ENCODE results near the gene GPR6. TPM values are rescaled to one million over a fixed set of nuclear protein-coding genes. Genes with fewer than 3 reads are reported as not detected.

Gene GPR6
- total and polyA plus RNA-seq, 2 of the 8 experiments (the other 6 are each of a cell fraction or from before 2014, with no cell fraction given): 0.18 to 0.37 TPM

GRCh38 chr6:110017946-110018345, 39.8 kb downstream of the GPR6 start:
- Histone ChIP-seq H3K56ac (replicated peaks; ENCODE audit: insufficient read length, low read depth, low read length) (no peak overlapping the region), H3K4me3 (ENCODE audit: extremely low read depth in 1 of 4, insufficient read depth in 2 of 4, low read depth in 3 of 4, low read length in 4 of 4) (no peak overlapping the region), H3K23me2 (ENCODE audit: low read depth, low read length) (no peaks in the 10 kb centered on the region), H3K9me3 (ENCODE audit: insufficient read depth in 2 of 2, low read depth in 1 of 2, low read length in 1 of 2) (no peaks in the 10 kb centered on the region), H2BK120ac (replicated peaks; ENCODE audit: low read depth, low read length) (no peak overlapping the region), H3K4me2 (ENCODE audit: insufficient read depth in 1 of 2, low read depth in 2 of 2, low read length in 2 of 2) (no peak overlapping the region), H3K9ac (replicated peaks in 1 of 4; ENCODE audit: extremely low read depth in 1 of 4, low read depth in 3 of 4, low read length in 3 of 4) (no peak overlapping the region), H2BK12ac (ENCODE audit: low read depth, low read length) (no peak overlapping the region), H3K27me3 (replicated peaks in 1 of 4; ENCODE audit: control insufficient read depth in 3 of 4, extremely low read depth in 1 of 4, insufficient read depth in 3 of 4, low read length in 3 of 4) (no peaks in the 10 kb centered on the region; a peak in 1 of 7 replicates), H3K23ac (ENCODE audit: insufficient read length) (no peak overlapping the region), H3K27ac (ENCODE audit: low read depth, low read length) (no peak overlapping the region), H3K79me1 (ENCODE audit: low read depth, low read length) (no peaks in the 10 kb centered on the region), H2BK5ac (ENCODE audit: low read depth, low read length) (no peak overlapping the region), H2BK20ac (ENCODE audit: low read length) (no peak overlapping the region), H3K18ac (ENCODE audit: extremely low read depth, low read length) (no peak overlapping the region), H4K91ac (replicated peaks; ENCODE audit: insufficient read length, low read length) (no peak overlapping the region), H2BK15ac (ENCODE audit: low read length) (no peak overlapping the region), H2AK5ac (ENCODE audit: low read depth, low read length) (no peak overlapping the region), H3K14ac (ENCODE audit: insufficient read length) (no peak overlapping the region), H2AFZ (ENCODE audit: low read length) (no peak overlapping the region), H4K8ac (ENCODE audit: extremely low read depth, insufficient read depth, low read length) (no peak overlapping the region), H3K4ac (replicated peaks; ENCODE audit: insufficient read length, low read depth, low read length) (no peak overlapping the region), H4K20me1 (replicated peaks in 1 of 2; ENCODE audit: control insufficient read depth in 1 of 2, insufficient read depth in 2 of 2, low read length in 2 of 2) (no peaks in the 10 kb centered on the region), H3K79me2 (ENCODE audit: control insufficient read depth in 1 of 2, insufficient read depth in 2 of 2, low read length in 2 of 2) (no peaks in the 10 kb centered on the region), H4K5ac (ENCODE audit: insufficient read length, low read depth, low read length) (no peak overlapping the region), H3K4me1 (replicated peaks in 1 of 4; ENCODE audit: control insufficient read depth in 3 of 4, insufficient read depth in 4 of 4, low read length in 3 of 4) (no peaks in the 10 kb centered on the region), H3K36me3 (ENCODE audit: control insufficient read depth in 2 of 4, insufficient read depth in 4 of 4, low read length in 3 of 4) (no peaks in the 10 kb centered on the region)
- TF ChIP-seq POLR2AphosphoS5 (IDR thresholded peaks at IDR 0.05; ENCODE audit: low read depth, low read length) (no peak), HDAC2 (IDR thresholded peaks at IDR 0.05; ENCODE audit: borderline replicate concordance in 1 of 2, low read depth in 2 of 2, low read length in 2 of 2) (no peak), CEBPB (IDR thresholded peaks at IDR 0.05; ENCODE audit: low read depth, low read length) (no peak), RFX5 (IDR thresholded peaks at IDR 0.05; ENCODE audit: borderline replicate concordance, low read depth, low read length) (no peak), BRCA1 (IDR thresholded peaks at IDR 0.05; ENCODE audit: low read depth, low read length) (no peak), KDM4A (IDR thresholded peaks at IDR 0.05; ENCODE audit: low read depth, low read length, severe bottlenecking) (no peak), SAP30 (IDR thresholded peaks at IDR 0.05; ENCODE audit: insufficient read depth, insufficient replicate concordance, low read length) (no peak), MAX (IDR thresholded peaks at IDR 0.05) (no peak), RNF2 (IDR thresholded peaks at IDR 0.05; ENCODE audit: borderline replicate concordance, low read depth, low read length, missing control alignments, poor library complexity, severe bottlenecking) (no peak), SIN3A (conservative IDR thresholded peaks at IDR 0.05 in 1 of 2, IDR thresholded peaks at IDR 0.05 in 1 of 2; ENCODE audit: low read depth in 1 of 2, low read length in 2 of 2) (no peak), BACH1 (IDR thresholded peaks at IDR 0.05; ENCODE audit: low read length) (no peak)
- POLR2A ChIA-PET (ENCODE audit: partially characterized antibody): no interaction called here
- DNase-seq (ENCODE audit: low read depth in 1 of 2, low spot score in 2 of 2): no peak
- no peak for FAIRE-seq
- 74% methylated on average over 7 of the region's 7 CpGs; no CpG with 5 or more reads in 1 of the 2 experiments for WGBS, 2 experiments (ENCODE audit: extremely low coverage in 1 of 2, insufficient coverage in 1 of 2, insufficient read length in 1 of 2, insufficient replicate concordance in 2 of 2, low coverage in 1 of 2, low lambda C conversion rate in 2 of 2, missing lambda C conversion rate in 1 of 2)
- CTCF ChIA-PET (ENCODE audit: partially characterized antibody): interaction anchor here (4.9 kb wide), 1 partner anchor 21 kb away, joined by 35 read pairs; no protein-coding TSS in a partner anchor

All from H1 (cell line).